Astrocyte (in vitro differentiated cells and primary cell): ENCODE results near the gene LRRC55. TPM values are rescaled to one million over a fixed set of nuclear protein-coding genes. Genes with fewer than 3 reads are reported as not detected.

Experiments used
- DNase-seq: peaks from one replicate; pipeline ENCODE4 v3.0.0-alpha.2; 2010; ENCODE audit warnings: low read depth
- FAIRE-seq: peaks from 2 replicates; lab custom pipeline; 2011; peaks lifted over from hg19 to GRCh38; lab: Jason Lieb, UNC
- H2AFZ ChIP-seq: 2 replicates; pipeline ENCODE4 v1.6.0; 2012; ENCODE audit warnings: low read depth, low read length, inconsistent platforms
- H3K27ac ChIP-seq: 2 replicates; pipeline ENCODE4 v1.5.1; 2011; ENCODE audit warnings: low read depth, low read length, inconsistent platforms
- H3K27me3 ChIP-seq: 2 replicates; pipeline ENCODE4 v1.6.0; 2011; ENCODE audit warnings: low read length, inconsistent platforms; ENCODE audit not compliant: insufficient read depth
- H3K36me3 ChIP-seq: 2 replicates; pipeline ENCODE4 v1.5.1; 2011; ENCODE audit warnings: low read length, inconsistent platforms; ENCODE audit not compliant: insufficient read depth
- H3K4me1 ChIP-seq: 2 replicates; pipeline ENCODE4 v1.5.1; 2011; ENCODE audit warnings: low read length, inconsistent platforms; ENCODE audit not compliant: insufficient read depth
- H3K4me2 ChIP-seq: 2 replicates; pipeline ENCODE4 v1.6.0; 2012; ENCODE audit warnings: low read length, inconsistent platforms
- H3K4me3 ChIP-seq: 2 replicates; pipeline ENCODE4 v1.5.1; 2011; ENCODE audit warnings: low read depth, mild to moderate bottlenecking, low read length, inconsistent platforms; ENCODE audit not compliant: insufficient read depth
- H3K79me2 ChIP-seq: 2 replicates; pipeline ENCODE4 v1.6.0; 2012; ENCODE audit warnings: mild to moderate bottlenecking, low read length, inconsistent platforms; ENCODE audit not compliant: insufficient read depth
- H3K9ac ChIP-seq: 2 replicates; pipeline ENCODE4 v1.6.0; 2012; ENCODE audit warnings: mild to moderate bottlenecking, low read length, inconsistent platforms
- H3K9me3 ChIP-seq: 2 replicates; pipeline ENCODE4 v1.5.1; 2012; ENCODE audit warnings: low read depth, mild to moderate bottlenecking, low read length, inconsistent platforms; ENCODE audit not compliant: insufficient read depth
- H4K20me1 ChIP-seq: 2 replicates; pipeline ENCODE4 v1.6.0; 2012; ENCODE audit warnings: low read length, inconsistent platforms; ENCODE audit not compliant: insufficient read depth
- H3K27ac Mint-ChIP-seq: one replicate; pipeline ENCODE4 v1.8.0; 2021; ENCODE audit warnings: mild to moderate bottlenecking, mixed read lengths; ENCODE audit not compliant: unreplicated experiment
- H3K27me3 Mint-ChIP-seq: one replicate; pipeline ENCODE4 v1.8.0; 2021; ENCODE audit warnings: low read depth, mixed read lengths; ENCODE audit not compliant: unreplicated experiment
- H3K36me3 Mint-ChIP-seq: one replicate; pipeline ENCODE4 v1.8.0; 2021; ENCODE audit warnings: low read depth, mixed read lengths; ENCODE audit not compliant: unreplicated experiment
- H3K4me1 Mint-ChIP-seq: one replicate; pipeline ENCODE4 v1.8.0; 2021; ENCODE audit warnings: low read depth, mixed read lengths; ENCODE audit not compliant: unreplicated experiment
- H3K4me3 Mint-ChIP-seq: one replicate; pipeline ENCODE4 v1.8.0; 2021; ENCODE audit warnings: mild to moderate bottlenecking, moderate library complexity, mixed read lengths; ENCODE audit not compliant: unreplicated experiment
- H3K9me3 Mint-ChIP-seq: one replicate; pipeline ENCODE4 v1.8.0; 2021; ENCODE audit warnings: mild to moderate bottlenecking, mixed read lengths; ENCODE audit not compliant: unreplicated experiment
- CTCF ChIP-seq: IDR thresholded peaks from 2 replicates; pipeline ENCODE4 v1.5.1; 2011; ENCODE audit warnings: low read depth, mild to moderate bottlenecking, inconsistent platforms, low read length, moderate library complexity; ENCODE audit not compliant: insufficient read depth
- EZH2 ChIP-seq: IDR thresholded peaks from 2 replicates; pipeline ENCODE4 v1.6.1; 2012; ENCODE audit warnings: mild to moderate bottlenecking, low read length, inconsistent platforms; ENCODE audit not compliant: insufficient read depth
- total RNA-seq: library from RNA; stranded (reverse); gene quantifications from 2 replicates; pipeline ENCODE4 v1.2.1, GENCODE V29; 2021

Gene LRRC55
- total RNA-seq, 1 donor from 2014 or later = not detected

GRCh38 chr11:57228600-57228999, 46.8 kb downstream of the LRRC55 start:
- DNase-seq (no peak), FAIRE-seq (no peak)
- Histone ChIP-seq H3K4me1 (no peaks in the 10 kb centered on the region), H3K27me3 (peaks cover 18% of the 10 kb centered on the region), H3K79me2 (no peaks in the 10 kb centered on the region), H3K9me3 (no peaks in the 10 kb centered on the region), H3K4me2 (no peak overlapping the region), H3K9ac (no peak overlapping the region), H3K36me3 (no peaks in the 10 kb centered on the region), H3K4me3 (no peak overlapping the region), H3K27ac (no peak overlapping the region), H4K20me1 (no peaks in the 10 kb centered on the region), H2AFZ (no peak overlapping the region)
- TF ChIP-seq EZH2 (no peak), CTCF (no peak)
- Mint-ChIP-seq H3K27me3 (peaks cover 21% of the 10 kb centered on the region), H3K27ac (no peak overlapping the region), H3K36me3 (no peaks in the 10 kb centered on the region), H3K4me3 (no peak overlapping the region), H3K9me3 (no peaks in the 10 kb centered on the region), H3K4me1 (peaks cover 23% of the 10 kb centered on the region)

GRCh38 chr11:57230316-57230715, 48.6 kb downstream of the LRRC55 start:
- Histone ChIP-seq H3K9ac (no peak overlapping the region), H2AFZ (no peak overlapping the region), H3K4me3 (no peak overlapping the region), H4K20me1 (no peaks in the 10 kb centered on the region), H3K27me3 (peaks cover 21% of the 10 kb centered on the region), H3K79me2 (no peaks in the 10 kb centered on the region), H3K9me3 (no peaks in the 10 kb centered on the region), H3K36me3 (no peaks in the 10 kb centered on the region), H3K27ac (no peak overlapping the region), H3K4me1 (no peaks in the 10 kb centered on the region), H3K4me2 (no peak overlapping the region)
- DNase-seq (no peak), FAIRE-seq (no peak)
- TF ChIP-seq CTCF (no peak), EZH2 (no peak)
- no peak overlapping the region for H3K4me3 Mint-ChIP-seq
- H3K27me3 Mint-ChIP-seq = peaks cover 33% of the 10 kb centered on the region
- H3K36me3 Mint-ChIP-seq = no peaks in the 10 kb centered on the region
- H3K27ac Mint-ChIP-seq = peak overlapping the region; percentile 73
- peaks cover 23% of the 10 kb centered on the region for H3K4me1 Mint-ChIP-seq
- H3K9me3 Mint-ChIP-seq = no peaks in the 10 kb centered on the region

- Mint-ChIP-seq H3K4me1 (peaks cover 23% of the 10 kb centered on the region), H3K27me3 (peaks cover 36% of the 10 kb centered on the region), H3K27ac (peak overlapping the region; percentile 73), H3K36me3 (no peaks in the 10 kb centered on the region), H3K4me3 (no peak overlapping the region), H3K9me3 (peaks cover 1% of the 10 kb centered on the region)
- H3K27ac ChIP-seq = no peak overlapping the region
- H3K9me3 ChIP-seq = no peaks in the 10 kb centered on the region
- H3K4me3 ChIP-seq = no peak overlapping the region
- no peak for DNase-seq
- no peak overlapping the region for H2AFZ ChIP-seq
- no peak overlapping the region for H3K9ac ChIP-seq
- no peaks in the 10 kb centered on the region for H3K79me2 ChIP-seq
- no peaks in the 10 kb centered on the region for H4K20me1 ChIP-seq
- TF ChIP-seq EZH2 (no peak), CTCF (no peak)
- H3K4me1 ChIP-seq = no peaks in the 10 kb centered on the region
- no peak for FAIRE-seq
- no peak overlapping the region for H3K4me2 ChIP-seq
- H3K36me3 ChIP-seq = no peaks in the 10 kb centered on the region
- H3K27me3 ChIP-seq = peaks cover 21% of the 10 kb centered on the region
Observed at GRCh38 chr11:57230791-57231538, 49.2 kb downstream of the LRRC55 start.
